ENCODE data around the gene RPS27.

RPS27 gene

DNA sequence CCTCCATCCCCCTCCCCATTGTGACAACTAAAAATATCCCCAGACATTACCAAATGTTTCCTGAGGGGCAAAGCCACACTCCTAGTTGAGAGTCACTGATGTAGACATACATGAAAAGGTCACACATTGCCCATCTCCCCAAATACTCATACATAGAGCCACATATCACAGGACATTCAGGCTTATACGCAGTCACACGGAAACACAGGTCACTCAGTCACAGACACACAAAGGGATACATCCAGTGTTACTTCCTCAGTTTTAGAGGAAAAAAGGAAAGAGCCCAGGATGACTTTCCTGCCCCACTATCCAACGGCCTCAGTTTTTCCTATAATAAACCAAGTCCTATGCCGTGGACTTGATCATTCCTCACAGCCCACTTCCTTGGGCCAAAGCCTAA lies 29.1 kb upstream of the RPS27 start:
- no peaks in the 10 kb centered on the region for H3K27me3 ChIP-seq (ENCODE audit: control insufficient read depth in 3 of 3, insufficient read depth in 3 of 3, low read depth in 1 of 3, low read length in 3 of 3)
- WGBS, 2 donors (ENCODE audit: extremely low coverage in 2 of 2, insufficient read length in 2 of 2, insufficient replicate concordance in 1 of 2), result no CpG with 5 or more reads among the region's 4 CpGs
- H2AFZ ChIP-seq (ENCODE audit: low read length), result no peak overlapping the region
- H4K91ac ChIP-seq (ENCODE audit: low read depth, low read length, poor library complexity), result no peak overlapping the region
- H4K8ac ChIP-seq (ENCODE audit: low read depth, low read length), result no peak overlapping the region
- peaks cover 21 to 27% of the 10 kb centered on the region in 2 donors for H3K4me1 ChIP-seq (ENCODE audit: control insufficient read depth in 2 of 2, insufficient read depth in 1 of 2, low read depth in 1 of 2, low read length in 2 of 2)
- peak overlapping the region in 1 of 2 donors; percentile 68 for H3K4me3 ChIP-seq (ENCODE audit: low read length in 2 of 2)
- H2AK5ac ChIP-seq (ENCODE audit: low read depth, low read length), result no peak overlapping the region
- H3K27ac ChIP-seq (replicated peaks; ENCODE audit: low read length), result no peak overlapping the region
- no peak overlapping the region for H2BK12ac ChIP-seq (ENCODE audit: low read length)
- peaks cover 20 to 41% of the 10 kb centered on the region in 2 donors for H3K36me3 ChIP-seq (replicated peaks in 1 of 2; ENCODE audit: control insufficient read depth in 2 of 2, insufficient read depth in 2 of 2, low read length in 2 of 2)
- no peak overlapping the region for H3K14ac ChIP-seq (ENCODE audit: low read length)
- no peak overlapping the region for H3K23ac ChIP-seq (ENCODE audit: low read depth, low read length, poor library complexity)
- no peak for DNase-seq (ENCODE audit: low spot score)
- no peak overlapping the region for H3K9ac ChIP-seq (ENCODE audit: low read depth, low read length, poor library complexity)
- H3K18ac ChIP-seq (ENCODE audit: low read length), result no peak overlapping the region
- no peak overlapping the region for H3K4me2 ChIP-seq (ENCODE audit: insufficient read depth, low read length, poor library complexity, severe bottlenecking)
- H3K79me1 ChIP-seq (ENCODE audit: low read depth, low read length), result peaks cover 16% of the 10 kb centered on the region
- no peak overlapping the region for H2BK5ac ChIP-seq (ENCODE audit: low read length)
- no peak overlapping the region for H2BK120ac ChIP-seq (ENCODE audit: low read depth, low read length)
- no peak overlapping the region for H2BK15ac ChIP-seq (ENCODE audit: low read length)
- H3K9me3 ChIP-seq (replicated peaks in 1 of 2; ENCODE audit: control insufficient read depth in 2 of 2, insufficient read depth in 1 of 2, low read depth in 1 of 2, low read length in 2 of 2), result no peaks in the 10 kb centered on the region
- no peak overlapping the region for H3K4ac ChIP-seq (ENCODE audit: low read length)

DNA sequence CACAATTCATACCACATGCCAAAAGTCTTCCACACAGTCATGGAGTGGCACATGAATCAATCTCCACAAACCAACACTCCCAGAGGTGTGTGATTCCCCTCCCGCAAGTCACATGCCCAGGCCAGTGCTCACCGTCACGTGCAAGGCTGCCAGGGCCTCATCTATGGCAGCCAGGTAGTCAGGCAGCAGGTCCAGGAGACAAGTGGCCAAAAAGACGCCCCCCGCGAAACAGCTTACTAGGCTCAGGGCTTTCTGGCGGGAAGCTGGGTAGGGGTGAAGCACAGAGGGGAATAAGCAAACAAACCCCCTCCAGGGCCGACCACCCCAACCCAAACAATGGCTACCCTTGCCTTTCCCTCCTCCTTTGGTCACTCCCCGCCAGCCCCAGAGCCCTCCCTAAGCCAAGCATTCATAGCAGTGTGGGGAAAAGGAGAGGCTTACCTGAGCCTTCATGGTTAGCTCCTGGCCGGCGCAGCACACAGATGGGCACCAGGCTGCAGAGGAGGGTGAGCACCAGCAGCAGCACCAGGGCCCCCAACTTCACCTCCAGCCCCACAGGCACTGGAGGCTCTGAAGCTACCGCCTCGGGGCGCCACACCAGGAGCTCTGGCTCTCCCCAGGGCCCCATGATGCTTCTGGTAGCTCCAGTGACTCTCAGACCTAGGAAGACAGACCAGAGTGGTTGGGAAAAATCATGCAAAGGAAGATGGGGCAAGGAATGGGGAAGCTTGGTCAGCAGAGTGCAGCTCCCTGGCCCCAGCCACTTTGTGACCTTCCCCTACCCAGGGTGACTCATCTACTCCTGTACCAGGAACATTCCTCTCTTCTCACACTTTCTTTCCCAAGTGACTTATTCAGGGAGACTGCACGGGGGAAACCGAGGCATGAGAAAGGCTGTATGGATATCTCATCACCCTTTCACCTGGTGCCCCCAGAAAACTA lies 28.2 kb upstream of the RPS27 start:
- peak overlapping the region; percentile 55 for H3K18ac ChIP-seq (ENCODE audit: low read length)
- no peak overlapping the region for H4K8ac ChIP-seq (ENCODE audit: low read depth, low read length)
- H3K9me3 ChIP-seq (replicated peaks in 1 of 2; ENCODE audit: control insufficient read depth in 2 of 2, insufficient read depth in 1 of 2, low read depth in 1 of 2, low read length in 2 of 2), result no peaks in the 10 kb centered on the region
- no peak overlapping the region for H2BK12ac ChIP-seq (ENCODE audit: low read length)
- peaks cover 15 to 23% of the 10 kb centered on the region in 2 donors for H3K4me1 ChIP-seq (ENCODE audit: control insufficient read depth in 2 of 2, insufficient read depth in 1 of 2, low read depth in 1 of 2, low read length in 2 of 2)
- peak overlapping the region; percentile 90 for H2AK5ac ChIP-seq (ENCODE audit: low read depth, low read length)
- peak overlapping the region; percentile 7 for H2BK15ac ChIP-seq (ENCODE audit: low read length)
- no peak for DNase-seq (ENCODE audit: low spot score)
- H3K14ac ChIP-seq (ENCODE audit: low read length), result no peak overlapping the region
- no peaks in the 10 kb centered on the region for H3K27me3 ChIP-seq (ENCODE audit: control insufficient read depth in 3 of 3, insufficient read depth in 3 of 3, low read depth in 1 of 3, low read length in 3 of 3)
- no peak overlapping the region for H3K4ac ChIP-seq (ENCODE audit: low read length)
- no CpG with 5 or more reads among the region's 16 CpGs for WGBS, 2 donors (ENCODE audit: extremely low coverage in 2 of 2, insufficient read length in 2 of 2, insufficient replicate concordance in 1 of 2)
- no peak overlapping the region for H3K27ac ChIP-seq (replicated peaks; ENCODE audit: low read length)
- no peak overlapping the region for H4K91ac ChIP-seq (ENCODE audit: low read depth, low read length, poor library complexity)
- H3K79me1 ChIP-seq (ENCODE audit: low read depth, low read length), result peaks cover 13% of the 10 kb centered on the region
- peak overlapping the region; percentile 77 for H3K4me2 ChIP-seq (ENCODE audit: insufficient read depth, low read length, poor library complexity, severe bottlenecking)
- H3K23ac ChIP-seq (ENCODE audit: low read depth, low read length, poor library complexity), result peak overlapping the region; percentile 76
- peaks cover 20 to 41% of the 10 kb centered on the region in 2 donors for H3K36me3 ChIP-seq (replicated peaks in 1 of 2; ENCODE audit: control insufficient read depth in 2 of 2, insufficient read depth in 2 of 2, low read length in 2 of 2)
- H2BK5ac ChIP-seq (ENCODE audit: low read length), result peak overlapping the region; percentile 55
- H3K4me3 ChIP-seq (ENCODE audit: low read length in 2 of 2), result peak overlapping the region; percentile 68 to 84
- H2BK120ac ChIP-seq (ENCODE audit: low read depth, low read length), result peak overlapping the region; percentile 13
- H2AFZ ChIP-seq (ENCODE audit: low read length), result no peak overlapping the region
- H3K9ac ChIP-seq (ENCODE audit: low read depth, low read length, poor library complexity), result peak overlapping the region; percentile 84

DNA sequence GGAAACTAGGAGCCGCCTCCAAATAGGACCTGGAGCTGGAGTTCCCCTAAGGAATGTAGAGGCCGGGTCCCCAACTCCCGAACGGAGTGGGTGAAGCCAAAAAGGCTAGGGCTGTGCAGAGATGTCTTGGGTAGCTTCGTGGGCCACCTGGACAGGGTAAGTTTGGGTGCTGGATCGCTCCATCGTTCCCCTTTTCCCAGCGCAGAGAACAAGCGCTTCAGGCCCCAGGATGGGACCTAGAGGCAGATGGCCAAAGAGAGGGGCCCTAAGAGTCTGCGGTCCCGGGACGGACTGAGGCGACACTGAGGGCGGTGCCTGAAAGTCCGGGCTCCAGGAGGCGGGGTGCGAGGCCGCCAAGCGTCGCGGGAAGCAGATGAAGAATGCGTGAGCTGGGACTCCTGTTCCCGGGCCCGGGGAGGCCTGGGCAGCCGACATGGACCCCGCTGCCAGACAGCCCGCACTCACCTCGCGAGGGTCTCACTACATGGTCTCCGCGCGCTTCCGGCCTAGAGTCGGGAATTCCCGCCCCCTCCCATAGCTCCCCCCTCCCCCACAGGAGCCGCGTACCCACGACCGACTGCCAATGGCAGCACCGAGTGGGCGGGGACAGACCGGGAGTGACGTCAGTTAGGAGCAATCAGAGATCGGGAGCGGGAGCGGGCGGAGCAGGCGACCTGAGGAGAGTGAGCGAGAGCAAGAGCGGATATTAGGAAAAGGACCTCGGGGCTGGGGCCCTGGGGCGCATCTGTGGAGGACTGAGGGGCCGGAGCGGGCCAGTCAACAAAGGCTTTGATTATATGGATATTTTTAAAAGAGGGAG lies 27.3 kb upstream of the RPS27 start, which contains the start of gene SLC39A1:
TSS of gene SLC39A1 (minus strand) at position 508 of the 820 bp plus-strand sequence. CDS start 822 bp downstream, outside the sequence.
- Histone ChIP-seq H3K23ac (ENCODE audit: low read depth, low read length, poor library complexity) (peak within 1 kb of the TSS; percentile 89), H3K4me1 (ENCODE audit: control insufficient read depth in 2 of 2, insufficient read depth in 1 of 2, low read depth in 1 of 2, low read length in 2 of 2) (peaks cover 17 to 25% of the 10 kb centered on the region in 2 donors), H3K4me2 (ENCODE audit: insufficient read depth, low read length, poor library complexity, severe bottlenecking) (peak within 1 kb of the TSS; percentile 80), H2AFZ (ENCODE audit: low read length) (peak within 1 kb of the TSS; percentile 83), H3K18ac (ENCODE audit: low read length) (peak within 1 kb of the TSS; percentile 94), H3K9ac (ENCODE audit: low read depth, low read length, poor library complexity) (peak within 1 kb of the TSS; percentile 94), H4K91ac (ENCODE audit: low read depth, low read length, poor library complexity) (no peak within 1 kb of the TSS), H3K9me3 (replicated peaks in 1 of 2; ENCODE audit: control insufficient read depth in 2 of 2, insufficient read depth in 1 of 2, low read depth in 1 of 2, low read length in 2 of 2) (no peaks in the 10 kb centered on the region), H3K27ac (replicated peaks; ENCODE audit: low read length) (peak within 1 kb of the TSS; percentile 97), H2AK5ac (ENCODE audit: low read depth, low read length) (peak within 1 kb of the TSS; percentile 90), H2BK15ac (ENCODE audit: low read length) (peak within 1 kb of the TSS; percentile 7), H3K36me3 (replicated peaks in 1 of 2; ENCODE audit: control insufficient read depth in 2 of 2, insufficient read depth in 2 of 2, low read length in 2 of 2) (peaks cover 20 to 41% of the 10 kb centered on the region in 2 donors), H4K8ac (ENCODE audit: low read depth, low read length) (no peak within 1 kb of the TSS), H2BK5ac (ENCODE audit: low read length) (peak within 1 kb of the TSS; percentile 55), H3K4me3 (ENCODE audit: low read length in 2 of 2) (peak within 1 kb of the TSS; percentile 68 to 84), H3K27me3 (ENCODE audit: control insufficient read depth in 3 of 3, insufficient read depth in 3 of 3, low read depth in 1 of 3, low read length in 3 of 3) (no peaks in the 10 kb centered on the region), H3K4ac (ENCODE audit: low read length) (peak within 1 kb of the TSS; percentile 40), H3K79me1 (ENCODE audit: low read depth, low read length) (peaks cover 8% of the 10 kb centered on the region), H2BK12ac (ENCODE audit: low read length) (no peak within 1 kb of the TSS), H2BK120ac (ENCODE audit: low read depth, low read length) (peak within 1 kb of the TSS; percentile 13), H3K14ac (ENCODE audit: low read length) (no peak within 1 kb of the TSS)
- DNase-seq (ENCODE audit: low spot score), result peak; percentile 97
- WGBS, 2 donors (ENCODE audit: extremely low coverage in 2 of 2, insufficient read length in 2 of 2, insufficient replicate concordance in 1 of 2), result no CpG with 5 or more reads among the region's 54 CpGs
